ENCODE data around the gene CRYBB3.
A peak's percentile ranks its signal among the peaks of the same experiment; 100 is the strongest.
"Not testable (repeated sequence)": the region's sequence is repeated elsewhere in the genome, so short reads cannot be mapped to it uniquely, and the experiment has no call there.

CRYBB3 gene

GRCh38 chr22:25196326-25196725 is 3.3 kb upstream of the CRYBB3 start:
- no peaks in the 10 kb centered on the region for H3K36me3 ChIP-seq (ENCODE audit: control insufficient read depth in 4 of 4, insufficient read depth in 4 of 4, low read length in 3 of 4)
- CTCF ChIA-PET = no interaction called here
- POLR2A ChIA-PET = no interaction called here
- no peaks in the 10 kb centered on the region for H3K9me3 ChIP-seq (ENCODE audit: control extremely low read depth in 1 of 5, control insufficient read depth in 4 of 5, insufficient read depth in 2 of 5, low read depth in 1 of 5, low read length in 4 of 5)
- no peak overlapping the region for H3K27ac ChIP-seq (ENCODE audit: insufficient read depth in 1 of 2, low read depth in 1 of 2, low read length in 2 of 2, poor library complexity in 1 of 2, severe bottlenecking in 2 of 2)
- no peaks in the 10 kb centered on the region for H3K4me1 ChIP-seq (ENCODE audit: control extremely low read depth in 1 of 4, control insufficient read depth in 4 of 4, insufficient read depth in 4 of 4, low read length in 3 of 4)
- WGBS (ENCODE audit: insufficient coverage) = 100% methylated on average over 5 of the region's 5 CpGs
- no peak for DNase-seq
- no peak overlapping the region for H3K4me3 ChIP-seq (ENCODE audit: control insufficient read depth in 1 of 7, extremely low read depth in 1 of 7, insufficient read depth in 4 of 7, low read depth in 2 of 7, low read length in 6 of 7)
- H3K27me3 ChIP-seq (replicated peaks in 2 of 5; ENCODE audit: control insufficient read depth in 4 of 5, insufficient read depth in 5 of 5, low read length in 4 of 5) = peaks cover 0 to 1% (median 0%) of the 10 kb centered on the region in 5 experiments

- POLR2A ChIA-PET = interaction anchor here (0.6 kb wide), 1 partner anchor 245 kb away, joined by 4 read pairs; no protein-coding TSS in a partner anchor
- no peaks in the 10 kb centered on the region for H3K36me3 ChIP-seq (ENCODE audit: control insufficient read depth in 4 of 4, insufficient read depth in 4 of 4, low read length in 3 of 4)
- H3K27me3 ChIP-seq (replicated peaks in 2 of 5; ENCODE audit: control insufficient read depth in 4 of 5, insufficient read depth in 5 of 5, low read length in 4 of 5) = peaks cover 0 to 1% (median 0%) of the 10 kb centered on the region in 5 experiments
- H3K27ac ChIP-seq (ENCODE audit: insufficient read depth in 1 of 2, low read depth in 1 of 2, low read length in 2 of 2, poor library complexity in 1 of 2, severe bottlenecking in 2 of 2) = no peak overlapping the region
- H3K4me3 ChIP-seq (ENCODE audit: control insufficient read depth in 1 of 7, extremely low read depth in 1 of 7, insufficient read depth in 4 of 7, low read depth in 2 of 7, low read length in 6 of 7) = no peak overlapping the region
- H3K4me1 ChIP-seq (ENCODE audit: control extremely low read depth in 1 of 4, control insufficient read depth in 4 of 4, insufficient read depth in 4 of 4, low read length in 3 of 4) = no peaks in the 10 kb centered on the region
- H3K9me3 ChIP-seq (ENCODE audit: control extremely low read depth in 1 of 5, control insufficient read depth in 4 of 5, insufficient read depth in 2 of 5, low read depth in 1 of 5, low read length in 4 of 5) = no peaks in the 10 kb centered on the region
- no peak for DNase-seq
- CTCF ChIA-PET = no interaction called here
- 100% methylated on average over 4 of the region's 4 CpGs for WGBS (ENCODE audit: insufficient coverage)
Observed at GRCh38 chr22:25197340-25197739, 2.3 kb upstream of the CRYBB3 start.

- H3K36me3 ChIP-seq (ENCODE audit: control insufficient read depth in 4 of 4, insufficient read depth in 4 of 4, low read length in 3 of 4) = no peaks in the 10 kb centered on the region
- no peak for DNase-seq
- no peak overlapping the region for H3K4me3 ChIP-seq (ENCODE audit: control insufficient read depth in 1 of 7, extremely low read depth in 1 of 7, insufficient read depth in 4 of 7, low read depth in 2 of 7, low read length in 6 of 7)
- H3K27ac ChIP-seq (ENCODE audit: insufficient read depth in 1 of 2, low read depth in 1 of 2, low read length in 2 of 2, poor library complexity in 1 of 2, severe bottlenecking in 2 of 2) = no peak overlapping the region
- H3K4me1 ChIP-seq (ENCODE audit: control extremely low read depth in 1 of 4, control insufficient read depth in 4 of 4, insufficient read depth in 4 of 4, low read length in 3 of 4) = no peaks in the 10 kb centered on the region
- no peaks in the 10 kb centered on the region for H3K9me3 ChIP-seq (ENCODE audit: control extremely low read depth in 1 of 5, control insufficient read depth in 4 of 5, insufficient read depth in 2 of 5, low read depth in 1 of 5, low read length in 4 of 5)
- 83% methylated on average over 7 of the region's 7 CpGs for WGBS (ENCODE audit: insufficient coverage)
- no peaks in the 10 kb centered on the region for H3K27me3 ChIP-seq (replicated peaks in 2 of 5; ENCODE audit: control insufficient read depth in 4 of 5, insufficient read depth in 5 of 5, low read length in 4 of 5)
- ChIA-PET CTCF (interaction anchor here (1.6 to 4.0 kb wide), 3 partner anchors 11 to 572 kb away, joined by 3 to 17 read pairs (median 13); no protein-coding TSS in a partner anchor), POLR2A (no interaction called here)
Observed at GRCh38 chr22:25200967-25201366, 1.3 kb downstream of the CRYBB3 start.

GRCh38 chr22:25201557-25202273 is 2.1 kb downstream of the CRYBB3 start:
- no peak overlapping the region for H3K4me3 ChIP-seq (ENCODE audit: control insufficient read depth in 1 of 7, extremely low read depth in 1 of 7, insufficient read depth in 4 of 7, low read depth in 2 of 7, low read length in 6 of 7)
- ChIA-PET POLR2A (no interaction called here), CTCF (interaction anchor here (0.5 to 4.0 kb wide), 8 partner anchors 10 to 571 kb away, joined by 3 to 17 read pairs (median 4); no protein-coding TSS in a partner anchor)
- no peak overlapping the region for H3K27ac ChIP-seq (ENCODE audit: insufficient read depth in 1 of 2, low read depth in 1 of 2, low read length in 2 of 2, poor library complexity in 1 of 2, severe bottlenecking in 2 of 2)
- no peaks in the 10 kb centered on the region for H3K4me1 ChIP-seq (ENCODE audit: control extremely low read depth in 1 of 4, control insufficient read depth in 4 of 4, insufficient read depth in 4 of 4, low read length in 3 of 4)
- no peak for DNase-seq
- H3K36me3 ChIP-seq (ENCODE audit: control insufficient read depth in 4 of 4, insufficient read depth in 4 of 4, low read length in 3 of 4) = no peaks in the 10 kb centered on the region
- no peaks in the 10 kb centered on the region for H3K27me3 ChIP-seq (replicated peaks in 2 of 5; ENCODE audit: control insufficient read depth in 4 of 5, insufficient read depth in 5 of 5, low read length in 4 of 5)
- H3K9me3 ChIP-seq (ENCODE audit: control extremely low read depth in 1 of 5, control insufficient read depth in 4 of 5, insufficient read depth in 2 of 5, low read depth in 1 of 5, low read length in 4 of 5) = no peaks in the 10 kb centered on the region
- WGBS (ENCODE audit: insufficient coverage) = 68% methylated on average over 6 of the region's 10 CpGs

GRCh38 chr22:25202290-25202921 is 2.7 kb downstream of the CRYBB3 start:
- ChIA-PET CTCF (interaction anchor here (0.5 to 4.0 kb wide), 8 partner anchors 9 to 570 kb away, joined by 3 to 17 read pairs (median 4); no protein-coding TSS in a partner anchor), POLR2A (no interaction called here)
- no peaks in the 10 kb centered on the region for H3K27me3 ChIP-seq (replicated peaks in 2 of 5; ENCODE audit: control insufficient read depth in 4 of 5, insufficient read depth in 5 of 5, low read length in 4 of 5)
- DNase-seq = peak; percentile 47 to 65 (median 53)
- no peaks in the 10 kb centered on the region for H3K9me3 ChIP-seq (ENCODE audit: control extremely low read depth in 1 of 5, control insufficient read depth in 4 of 5, insufficient read depth in 2 of 5, low read depth in 1 of 5, low read length in 4 of 5)
- H3K4me1 ChIP-seq (ENCODE audit: control extremely low read depth in 1 of 4, control insufficient read depth in 4 of 4, insufficient read depth in 4 of 4, low read length in 3 of 4) = no peaks in the 10 kb centered on the region
- H3K4me3 ChIP-seq (ENCODE audit: control insufficient read depth in 1 of 7, extremely low read depth in 1 of 7, insufficient read depth in 4 of 7, low read depth in 2 of 7, low read length in 6 of 7) = no peak overlapping the region
- H3K36me3 ChIP-seq (ENCODE audit: control insufficient read depth in 4 of 4, insufficient read depth in 4 of 4, low read length in 3 of 4) = no peaks in the 10 kb centered on the region
- WGBS (ENCODE audit: insufficient coverage) = 39% methylated on average over 9 of the region's 15 CpGs
- H3K27ac ChIP-seq (ENCODE audit: insufficient read depth in 1 of 2, low read depth in 1 of 2, low read length in 2 of 2, poor library complexity in 1 of 2, severe bottlenecking in 2 of 2) = no peak overlapping the region

- no peak for DNase-seq
- Histone ChIP-seq H3K27ac (ENCODE audit: insufficient read depth in 1 of 2, low read depth in 1 of 2, low read length in 2 of 2, poor library complexity in 1 of 2, severe bottlenecking in 2 of 2) (no peak overlapping the region), H3K36me3 (ENCODE audit: control insufficient read depth in 4 of 4, insufficient read depth in 4 of 4, low read length in 3 of 4) (no peaks in the 10 kb centered on the region), H3K4me3 (ENCODE audit: control insufficient read depth in 1 of 7, extremely low read depth in 1 of 7, insufficient read depth in 4 of 7, low read depth in 2 of 7, low read length in 6 of 7) (no peak overlapping the region), H3K27me3 (replicated peaks in 2 of 5; ENCODE audit: control insufficient read depth in 4 of 5, insufficient read depth in 5 of 5, low read length in 4 of 5) (no peaks in the 10 kb centered on the region), H3K9me3 (ENCODE audit: control extremely low read depth in 1 of 5, control insufficient read depth in 4 of 5, insufficient read depth in 2 of 5, low read depth in 1 of 5, low read length in 4 of 5) (no peaks in the 10 kb centered on the region), H3K4me1 (ENCODE audit: control extremely low read depth in 1 of 4, control insufficient read depth in 4 of 4, insufficient read depth in 4 of 4, low read length in 3 of 4) (no peaks in the 10 kb centered on the region)
- POLR2A ChIA-PET = no interaction called here
- CTCF ChIA-PET = interaction anchor here (0.5 to 4.0 kb wide), 7 partner anchors 9 to 1913 kb away, joined by 3 to 17 read pairs (median 4); no protein-coding TSS in a partner anchor
- 94% methylated on average over 3 of the region's 4 CpGs for WGBS (ENCODE audit: insufficient coverage)
Observed at GRCh38 chr22:25203082-25203481, 3.4 kb downstream of the CRYBB3 start.

GRCh38 chr22:25204547-25204946 is 4.9 kb downstream of the CRYBB3 start:
- POLR2A ChIA-PET; H3K4me1 ChIP-seq (ENCODE audit: control extremely low read depth in 1 of 4, control insufficient read depth in 4 of 4, insufficient read depth in 4 of 4, low read length in 3 of 4); H3K36me3 ChIP-seq (ENCODE audit: control insufficient read depth in 4 of 4, insufficient read depth in 4 of 4, low read length in 3 of 4); H3K27ac ChIP-seq (ENCODE audit: insufficient read depth in 1 of 2, low read depth in 1 of 2, low read length in 2 of 2, poor library complexity in 1 of 2, severe bottlenecking in 2 of 2); H3K9me3 ChIP-seq (ENCODE audit: control extremely low read depth in 1 of 5, control insufficient read depth in 4 of 5, insufficient read depth in 2 of 5, low read depth in 1 of 5, low read length in 4 of 5); H3K4me3 ChIP-seq (ENCODE audit: control insufficient read depth in 1 of 7, extremely low read depth in 1 of 7, insufficient read depth in 4 of 7, low read depth in 2 of 7, low read length in 6 of 7); DNase-seq; H3K27me3 ChIP-seq (replicated peaks in 2 of 5; ENCODE audit: control insufficient read depth in 4 of 5, insufficient read depth in 5 of 5, low read length in 4 of 5): not testable (repeated sequence)
- CTCF ChIA-PET = interaction anchor here (1.0 kb wide), 1 partner anchor 13 kb away, joined by 3 read pairs; no protein-coding TSS in a partner anchor
- 96% methylated on average over 3 of the region's 7 CpGs for WGBS (ENCODE audit: insufficient coverage)
